ENCODE results near the gene TFF1.

TFF1 gene

GRCh38 chr21:42358937-42359336, 7.4 kb downstream of the TFF1 start:
- Histone ChIP-seq H2AFZ (ENCODE audit: low read length) (no peak overlapping the region), H3K27ac (ENCODE audit: low read depth, low read length, poor library complexity, severe bottlenecking) (no peak overlapping the region), H3K4me1 (ENCODE audit: insufficient read depth, low read length, severe bottlenecking) (no peaks in the 10 kb centered on the region), H3K9me3 (ENCODE audit: low read length) (peaks cover 5% of the 10 kb centered on the region; the same call in 1 of the 2 replicates), H3K36me3 (ENCODE audit: insufficient read depth, low read length) (no peaks in the 10 kb centered on the region), H3F3A (ENCODE audit: insufficient read depth, low read length) (no peaks in the 10 kb centered on the region), H4K20me1 (ENCODE audit: insufficient read depth, low read length) (no peaks in the 10 kb centered on the region), H3K9me2 (ENCODE audit: low read depth, low read length) (no peaks in the 10 kb centered on the region), H3K9ac (ENCODE audit: low read length) (no peak overlapping the region), H3K79me2 (ENCODE audit: insufficient read depth, low read length) (no peaks in the 10 kb centered on the region), H3K27me3 (ENCODE audit: insufficient read depth, low read length) (peaks cover 24% of the 10 kb centered on the region; the same call in 1 of the 2 replicates), H3K4me3 (ENCODE audit: low read depth, low read length, poor library complexity, severe bottlenecking) (no peak overlapping the region), H3K4me2 (ENCODE audit: low read length) (no peak overlapping the region)
- no peak for TF ChIP-seq CTCF (IDR thresholded peaks at IDR 0.05; ENCODE audit: low read length)

- Histone ChIP-seq H3K4me2 (ENCODE audit: low read length) (no peak overlapping the region), H3K9me3 (ENCODE audit: low read length) (peaks cover 5% of the 10 kb centered on the region; the same call in 1 of the 2 replicates), H3F3A (ENCODE audit: insufficient read depth, low read length) (no peaks in the 10 kb centered on the region), H3K79me2 (ENCODE audit: insufficient read depth, low read length) (no peaks in the 10 kb centered on the region), H2AFZ (ENCODE audit: low read length) (no peak overlapping the region), H3K27ac (ENCODE audit: low read depth, low read length, poor library complexity, severe bottlenecking) (no peak overlapping the region), H3K36me3 (ENCODE audit: insufficient read depth, low read length) (no peaks in the 10 kb centered on the region), H3K4me1 (ENCODE audit: insufficient read depth, low read length, severe bottlenecking) (no peaks in the 10 kb centered on the region), H3K27me3 (ENCODE audit: insufficient read depth, low read length) (peaks cover 26% of the 10 kb centered on the region; the same call in 1 of the 2 replicates), H3K9me2 (ENCODE audit: low read depth, low read length) (no peaks in the 10 kb centered on the region), H3K9ac (ENCODE audit: low read length) (no peak overlapping the region), H3K4me3 (ENCODE audit: low read depth, low read length, poor library complexity, severe bottlenecking) (no peak overlapping the region), H4K20me1 (ENCODE audit: insufficient read depth, low read length) (no peaks in the 10 kb centered on the region)
- no peak for TF ChIP-seq EZH2 (IDR thresholded peaks at IDR 0.05; ENCODE audit: borderline replicate concordance, low read length)
Measured at GRCh38 chr21:42358261-42358660, 8.1 kb downstream of the TFF1 start.

- Histone ChIP-seq H3F3A (ENCODE audit: insufficient read depth, low read length) (no peaks in the 10 kb centered on the region), H4K20me1 (ENCODE audit: insufficient read depth, low read length) (no peaks in the 10 kb centered on the region), H3K36me3 (ENCODE audit: insufficient read depth, low read length) (no peaks in the 10 kb centered on the region), H3K27ac (ENCODE audit: low read depth, low read length, poor library complexity, severe bottlenecking) (no peak overlapping the region), H3K9me3 (ENCODE audit: low read length) (peaks cover 5% of the 10 kb centered on the region; the same call in 1 of the 2 replicates), H2AFZ (ENCODE audit: low read length) (no peak overlapping the region), H3K9me2 (ENCODE audit: low read depth, low read length) (no peaks in the 10 kb centered on the region), H3K79me2 (ENCODE audit: insufficient read depth, low read length) (no peaks in the 10 kb centered on the region), H3K4me3 (ENCODE audit: low read depth, low read length, poor library complexity, severe bottlenecking) (no peak overlapping the region), H3K9ac (ENCODE audit: low read length) (no peak overlapping the region), H3K4me1 (ENCODE audit: insufficient read depth, low read length, severe bottlenecking) (no peaks in the 10 kb centered on the region), H3K4me2 (ENCODE audit: low read length) (no peak overlapping the region), H3K27me3 (ENCODE audit: insufficient read depth, low read length) (peaks cover 28% of the 10 kb centered on the region; the same call in 1 of the 2 replicates)
- no peak for TF ChIP-seq EZH2 (IDR thresholded peaks at IDR 0.05; ENCODE audit: borderline replicate concordance, low read length)
- TF ChIP-seq CTCF (IDR thresholded peaks at IDR 0.05; ENCODE audit: low read length), result no peak
Measured at GRCh38 chr21:42357307-42357706, 9.0 kb downstream of the TFF1 start.

GRCh38 chr21:42356650-42357049, 9.7 kb downstream of the TFF1 start:
- Histone ChIP-seq H3K79me2 (ENCODE audit: insufficient read depth, low read length) (no peaks in the 10 kb centered on the region), H3K9ac (ENCODE audit: low read length) (no peak overlapping the region), H3F3A (ENCODE audit: insufficient read depth, low read length) (no peaks in the 10 kb centered on the region), H3K4me1 (ENCODE audit: insufficient read depth, low read length, severe bottlenecking) (no peaks in the 10 kb centered on the region), H3K9me2 (ENCODE audit: low read depth, low read length) (no peaks in the 10 kb centered on the region), H3K4me2 (ENCODE audit: low read length) (no peak overlapping the region), H3K4me3 (ENCODE audit: low read depth, low read length, poor library complexity, severe bottlenecking) (no peak overlapping the region), H4K20me1 (ENCODE audit: insufficient read depth, low read length) (no peaks in the 10 kb centered on the region), H2AFZ (ENCODE audit: low read length) (no peak overlapping the region), H3K27me3 (ENCODE audit: insufficient read depth, low read length) (peaks cover 28% of the 10 kb centered on the region; the same call in 1 of the 2 replicates), H3K36me3 (ENCODE audit: insufficient read depth, low read length) (no peaks in the 10 kb centered on the region), H3K27ac (ENCODE audit: low read depth, low read length, poor library complexity, severe bottlenecking) (no peak overlapping the region), H3K9me3 (ENCODE audit: low read length) (peaks cover 5% of the 10 kb centered on the region; the same call in 1 of the 2 replicates)
- no peak for TF ChIP-seq CTCF (IDR thresholded peaks at IDR 0.05; ENCODE audit: low read length)
- TF ChIP-seq EZH2 (IDR thresholded peaks at IDR 0.05; ENCODE audit: borderline replicate concordance, low read length), result no peak

Measured in OCI-LY1 (cell line).